GM18951 (cell line): ENCODE measurements around the gene LIMCH1.

Experiments
- POLR2A ChIP-seq: IDR thresholded peaks from 4 replicates; pipeline ENCODE4 v1.6.1; 2011; ENCODE audit warnings: mild to moderate bottlenecking; ENCODE audit not compliant: insufficient read length, insufficient read depth; ENCODE audit errors: extremely low read depth
- in situ Hi-C: fragments of 300-500 bp; cut with MboI; formaldehyde crosslinking; loops from one replicate; pipeline ENCODE4 v1.12.0; 2022; ENCODE audit warnings: low sequenced_read_pairs, mixed read lengths, inconsistent platforms; ENCODE audit not compliant: unreplicated experiment

LIMCH1 gene

GRCh38 chr4:41514766-41515481 lies 23.0 kb upstream of the LIMCH1 start:
- TF ChIP-seq POLR2A = no peak
- in situ Hi-C loops = no loop called here

DNA sequence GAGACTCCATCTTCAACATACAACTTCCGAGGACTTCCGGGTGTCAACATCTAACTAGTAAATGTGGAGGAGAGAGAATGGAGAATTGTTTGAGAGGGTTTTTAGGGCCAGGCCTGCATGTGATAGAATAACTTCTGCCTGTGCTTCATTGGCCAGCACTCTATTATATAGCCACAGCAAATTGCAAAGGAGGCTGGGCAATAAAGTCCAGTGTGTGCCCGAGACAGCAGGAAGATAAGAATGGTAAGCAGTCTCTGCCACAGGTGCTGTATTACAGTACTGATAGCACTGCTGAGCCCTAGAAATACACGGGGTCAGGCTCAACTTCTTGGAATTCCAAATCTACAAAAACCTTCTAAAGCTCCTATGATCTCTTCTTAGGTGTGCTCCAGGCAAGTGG lies 20.8 kb upstream of the LIMCH1 start:
- in situ Hi-C loops = no loop called here
- TF ChIP-seq POLR2A = no peak

- TF ChIP-seq POLR2A = no peak
- in situ Hi-C loops = no loop called here
Measured at GRCh38 chr4:41517747-41518146, 20.2 kb upstream of the LIMCH1 start.

GRCh38 chr4:41524425-41524824 lies 13.5 kb upstream of the LIMCH1 start:
- in situ Hi-C loops = no loop called here
- TF ChIP-seq POLR2A = no peak

- in situ Hi-C loops = no loop called here
- TF ChIP-seq POLR2A = no peak
Measured at GRCh38 chr4:41525129-41525528, 12.8 kb upstream of the LIMCH1 start.

- in situ Hi-C loops = no loop called here
- no peak for TF ChIP-seq POLR2A
Measured at GRCh38 chr4:41526628-41527027, 11.3 kb upstream of the LIMCH1 start.

- no peak for TF ChIP-seq POLR2A
- in situ Hi-C loops = no loop called here
Measured at GRCh38 chr4:41528512-41529205, 9.3 kb upstream of the LIMCH1 start.

GRCh38 chr4:41530741-41531140 lies 7.2 kb upstream of the LIMCH1 start:
- no peak for TF ChIP-seq POLR2A
- in situ Hi-C loops = no loop called here

DNA sequence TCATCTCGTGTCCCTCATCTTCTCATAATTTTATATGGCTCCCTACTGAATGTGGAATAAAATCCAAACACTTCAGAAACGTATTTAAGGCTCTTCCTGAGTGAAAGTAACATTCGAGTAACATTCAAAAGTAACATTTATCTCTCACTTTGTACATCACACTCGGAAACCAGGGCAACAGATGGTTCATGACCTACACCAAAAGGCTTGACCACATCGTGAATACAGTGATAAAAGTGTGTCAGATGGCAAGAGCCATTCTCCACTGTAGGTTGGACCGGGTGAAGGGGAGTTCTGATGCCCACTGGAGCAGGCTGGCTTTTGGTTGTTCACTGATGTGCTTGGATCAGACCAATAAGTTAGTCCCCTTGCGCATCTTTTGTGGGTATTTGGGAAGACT lies 5.6 kb upstream of the LIMCH1 start:
- no peak for TF ChIP-seq POLR2A
- in situ Hi-C loops = no loop called here

- TF ChIP-seq POLR2A = no peak
- in situ Hi-C loops = no loop called here
Measured at GRCh38 chr4:41532882-41533281, 5.1 kb upstream of the LIMCH1 start.

DNA sequence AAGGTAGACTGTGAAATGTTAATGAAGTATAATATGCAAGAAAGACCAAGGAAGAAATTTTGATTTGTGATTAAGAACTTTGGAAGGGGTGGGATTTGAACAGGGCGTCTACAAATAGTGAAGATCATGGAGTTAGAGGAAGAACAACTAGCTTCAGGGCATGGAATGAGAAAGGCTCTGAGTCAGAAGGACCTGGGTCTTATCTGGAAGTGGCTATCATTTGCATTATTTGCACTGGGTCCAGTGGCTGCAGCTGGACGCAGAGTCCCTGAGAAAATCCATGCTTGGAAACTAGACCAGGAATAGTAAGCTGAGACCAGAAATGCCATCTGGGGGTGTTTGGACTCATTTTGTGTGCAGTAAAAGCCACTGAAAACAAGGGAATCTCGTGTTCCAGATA lies 4.3 kb upstream of the LIMCH1 start:
- TF ChIP-seq POLR2A = no peak
- in situ Hi-C loops = no loop called here

DNA sequence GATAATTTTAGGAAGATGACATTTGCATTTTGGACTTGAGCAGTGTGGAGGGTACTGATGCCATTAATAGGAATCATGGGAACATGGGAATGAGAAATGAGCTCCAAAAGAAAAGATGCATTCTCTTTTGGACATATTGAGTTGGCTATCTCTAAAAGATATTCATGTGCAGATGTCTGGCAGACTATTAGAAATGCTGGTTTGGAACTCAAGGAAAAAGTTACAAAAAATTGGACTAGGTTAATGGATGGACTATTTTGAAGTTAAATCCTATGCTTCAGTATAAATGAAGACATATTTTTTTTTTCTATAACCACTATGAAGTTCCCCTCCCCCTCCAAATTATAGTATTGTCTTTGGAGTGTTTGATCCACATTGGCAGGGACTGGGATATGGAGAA lies 3.6 kb upstream of the LIMCH1 start:
- in situ Hi-C loops = no loop called here
- no peak for TF ChIP-seq POLR2A

GRCh38 chr4:41535911-41536371 lies 2.0 kb upstream of the LIMCH1 start:
- in situ Hi-C loops = no loop called here
- TF ChIP-seq POLR2A = no peak

DNA sequence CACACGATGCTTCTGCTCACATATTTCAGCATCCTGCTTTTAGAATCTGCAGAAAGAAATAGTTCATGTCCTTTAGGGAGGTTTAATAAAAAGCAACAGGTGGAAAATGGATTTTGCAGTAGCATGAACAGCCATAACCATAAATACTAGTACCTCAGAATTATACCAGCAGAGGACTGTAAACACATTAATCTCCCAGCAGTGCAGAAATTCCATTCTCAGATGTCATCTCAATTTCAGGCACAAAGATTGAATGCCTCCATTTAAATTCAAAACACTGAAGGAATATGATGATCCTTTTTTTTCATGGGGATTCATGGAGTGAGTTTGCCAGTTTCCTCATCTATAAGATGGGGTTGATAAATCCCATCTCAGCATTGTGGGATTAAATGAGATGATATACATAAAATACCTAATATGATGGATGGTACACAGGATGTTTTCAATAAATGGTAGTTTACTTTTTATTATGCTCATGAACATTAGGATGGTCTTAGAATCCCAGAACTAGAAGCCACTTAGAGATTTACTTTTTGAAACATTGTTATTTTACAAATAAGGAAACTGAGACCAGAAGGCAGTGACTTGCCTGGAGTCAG lies 566 bp upstream of the LIMCH1 start:
- in situ Hi-C loops = no loop called here
- TF ChIP-seq POLR2A = no peak
